ENCODE measurements around the gene IFNAR1.
A peak's percentile ranks its signal among the peaks of the same experiment; 100 is the strongest.
"Not testable (repeated sequence)": the region's sequence is repeated elsewhere in the genome, so short reads cannot be mapped to it uniquely, and the experiment has no call there.

IFNAR1 gene

DNA sequence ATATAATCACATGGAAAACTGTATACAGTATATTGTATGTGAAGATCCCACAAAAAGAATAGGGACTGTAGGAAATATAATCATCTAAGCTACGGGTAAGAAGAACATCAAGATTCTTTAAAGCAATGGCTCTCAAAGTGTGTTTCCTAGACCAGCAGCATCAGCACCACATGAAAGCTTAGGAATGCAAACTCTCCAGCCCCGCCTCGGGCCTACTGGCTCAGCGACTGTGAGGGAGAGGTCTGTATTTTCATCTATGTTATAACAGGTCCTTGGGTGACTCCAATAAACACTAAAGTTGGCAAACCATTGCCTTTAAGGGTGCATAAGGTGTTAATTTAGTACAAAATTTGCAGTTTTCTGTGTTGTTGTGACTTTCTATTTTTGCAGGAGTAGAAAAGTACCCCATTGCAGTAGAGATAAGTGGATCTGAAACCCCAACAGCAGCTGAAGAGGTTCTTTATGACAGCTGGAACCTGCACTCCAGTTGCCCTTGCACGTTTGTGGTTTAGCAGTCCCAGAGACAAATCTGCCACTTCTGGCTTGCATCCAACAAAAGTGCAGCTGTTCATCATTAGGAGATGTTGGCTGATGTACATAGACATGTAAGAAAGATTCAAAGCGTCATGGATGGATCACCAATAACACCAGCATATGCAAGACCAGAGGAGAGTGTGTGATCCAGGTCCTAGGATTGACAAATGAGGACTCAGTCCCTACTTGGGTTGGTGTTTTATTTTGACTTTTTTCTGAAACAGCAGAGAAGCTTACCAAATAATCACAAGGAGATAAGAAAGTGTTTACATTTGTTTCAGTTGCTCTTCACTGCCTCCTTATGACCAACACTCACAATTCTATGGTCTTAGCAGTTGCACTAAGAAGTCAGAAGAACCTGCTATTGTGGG is 15.9 kb upstream of the IFNAR1 start:
- no peak for DNase-seq

- no peak for DNase-seq
These were observed 15.0 kb upstream of the IFNAR1 start for GRCh38 chr21:33309778-33310177.

GRCh38 chr21:33312121-33312520 is 12.6 kb upstream of the IFNAR1 start:
- DNase-seq = no peak

GRCh38 chr21:33313183-33313582 is 11.6 kb upstream of the IFNAR1 start:
- no peak for DNase-seq

- DNase-seq = no peak
These were observed 11.2 kb upstream of the IFNAR1 start for GRCh38 chr21:33313611-33314010.

DNA sequence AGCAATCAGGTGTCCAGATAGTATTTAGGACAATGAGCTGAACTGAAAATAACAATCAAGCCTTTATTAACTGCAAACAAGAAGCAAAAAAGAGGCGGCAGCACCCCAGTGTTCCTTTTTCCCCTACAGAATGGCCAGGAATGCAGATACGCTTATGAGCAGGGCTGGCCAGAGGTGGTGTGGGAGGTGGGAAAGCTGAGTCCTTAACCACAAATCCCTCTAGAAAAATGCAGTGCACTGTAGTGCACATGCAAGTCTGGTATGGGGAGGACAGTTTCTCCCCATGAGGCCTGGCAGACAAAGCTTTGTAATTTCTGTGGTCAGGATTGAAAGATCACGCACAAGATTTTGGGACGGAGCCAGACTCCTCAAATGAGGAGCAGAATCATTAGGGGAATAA is 10.7 kb upstream of the IFNAR1 start:
- DNase-seq = no peak

DNA sequence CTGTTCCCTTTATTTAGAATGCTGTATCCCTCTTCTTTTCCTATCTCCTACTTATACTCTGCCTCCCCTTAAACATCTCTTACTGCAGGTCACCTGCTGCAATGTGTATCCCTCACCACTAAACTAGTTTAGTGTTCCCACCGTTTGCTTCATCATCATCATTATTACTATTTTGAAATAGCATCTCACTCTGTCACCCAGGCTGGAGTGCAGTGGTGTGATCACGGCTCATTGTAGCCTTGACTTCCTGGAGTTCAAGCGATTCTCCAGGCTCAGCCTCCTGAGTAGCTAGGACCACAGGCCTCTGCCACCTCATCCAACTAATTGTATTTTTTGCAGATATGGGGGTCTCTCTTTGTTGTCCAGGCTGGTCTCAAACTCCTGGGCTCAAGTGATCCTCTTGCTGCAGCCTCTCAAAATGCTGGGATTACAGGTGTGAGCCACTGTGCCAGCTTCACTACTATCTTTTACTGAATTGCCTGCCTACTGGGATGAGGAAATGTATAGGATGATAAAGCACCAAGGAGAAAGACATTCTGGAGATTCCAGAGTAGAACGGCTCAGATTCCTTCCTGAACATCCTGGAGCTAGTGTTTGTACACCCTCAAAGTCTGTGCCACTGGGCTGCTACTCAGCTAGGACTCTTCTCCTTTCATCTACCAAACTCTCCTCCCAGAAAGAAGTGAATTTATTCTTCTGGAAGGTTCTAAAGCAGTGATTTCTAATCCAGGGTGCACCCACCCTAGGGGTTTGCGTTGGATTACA is 8.6 kb upstream of the IFNAR1 start:
- DNase-seq = no peak

- DNase-seq = peak; percentile 11
These were observed 7.6 kb upstream of the IFNAR1 start for GRCh38 chr21:33317145-33317544.

DNA sequence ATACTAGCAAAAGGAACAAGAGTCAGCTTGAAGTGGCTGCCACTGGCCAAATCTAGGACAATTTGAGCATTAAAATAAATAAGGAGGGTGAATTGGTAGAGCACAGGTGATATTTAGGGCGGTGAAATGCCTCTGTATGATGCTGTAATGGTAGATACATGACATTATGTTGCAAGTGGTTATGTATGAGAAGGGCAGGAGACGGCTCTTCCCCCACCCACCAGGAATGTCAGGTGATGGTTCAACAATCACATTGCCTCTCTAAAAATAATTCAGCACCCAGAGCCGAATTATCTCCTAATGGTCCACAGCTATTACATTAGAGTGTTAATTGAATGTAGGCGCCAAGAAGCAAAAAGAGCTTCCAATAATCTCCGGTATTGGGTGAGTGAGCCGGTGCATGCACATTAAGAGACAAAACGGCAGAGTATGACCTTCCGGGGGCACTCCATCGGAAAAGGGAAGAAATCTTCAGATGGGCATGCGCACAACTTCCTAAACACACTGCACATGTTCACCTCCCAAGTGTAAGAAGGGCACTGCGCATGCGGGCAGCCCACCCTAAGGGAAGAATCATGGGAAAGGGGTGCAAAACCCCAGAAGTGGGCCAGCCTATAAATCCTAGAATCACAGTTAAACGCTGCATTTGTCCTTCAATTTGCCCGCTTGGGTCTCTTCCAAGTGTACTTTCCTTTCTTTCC is 6.8 kb upstream of the IFNAR1 start:
- DNase-seq = no peak

DNA sequence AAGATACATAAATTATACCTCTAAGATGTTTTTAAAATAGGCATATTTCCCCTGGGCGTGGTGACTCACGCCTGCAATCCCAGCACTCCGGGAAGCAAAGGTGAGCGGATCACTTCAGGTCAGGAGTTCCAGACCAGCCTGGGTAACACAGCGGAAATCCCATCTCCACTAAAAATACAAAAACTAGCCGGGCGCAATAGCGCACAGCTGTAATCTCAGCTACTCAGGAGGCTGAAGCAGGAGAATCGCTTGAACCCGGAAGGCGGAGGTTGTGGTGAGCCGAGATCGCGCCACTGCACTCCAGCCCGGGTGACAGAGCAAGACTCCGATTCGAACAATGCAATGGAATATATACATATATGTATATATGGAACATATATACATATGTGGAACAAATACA is 3.8 kb upstream of the IFNAR1 start:
- not testable (repeated sequence) for DNase-seq

- not testable (repeated sequence) for DNase-seq
These were observed 1.2 kb upstream of the IFNAR1 start for GRCh38 chr21:33323610-33324009.

DNA sequence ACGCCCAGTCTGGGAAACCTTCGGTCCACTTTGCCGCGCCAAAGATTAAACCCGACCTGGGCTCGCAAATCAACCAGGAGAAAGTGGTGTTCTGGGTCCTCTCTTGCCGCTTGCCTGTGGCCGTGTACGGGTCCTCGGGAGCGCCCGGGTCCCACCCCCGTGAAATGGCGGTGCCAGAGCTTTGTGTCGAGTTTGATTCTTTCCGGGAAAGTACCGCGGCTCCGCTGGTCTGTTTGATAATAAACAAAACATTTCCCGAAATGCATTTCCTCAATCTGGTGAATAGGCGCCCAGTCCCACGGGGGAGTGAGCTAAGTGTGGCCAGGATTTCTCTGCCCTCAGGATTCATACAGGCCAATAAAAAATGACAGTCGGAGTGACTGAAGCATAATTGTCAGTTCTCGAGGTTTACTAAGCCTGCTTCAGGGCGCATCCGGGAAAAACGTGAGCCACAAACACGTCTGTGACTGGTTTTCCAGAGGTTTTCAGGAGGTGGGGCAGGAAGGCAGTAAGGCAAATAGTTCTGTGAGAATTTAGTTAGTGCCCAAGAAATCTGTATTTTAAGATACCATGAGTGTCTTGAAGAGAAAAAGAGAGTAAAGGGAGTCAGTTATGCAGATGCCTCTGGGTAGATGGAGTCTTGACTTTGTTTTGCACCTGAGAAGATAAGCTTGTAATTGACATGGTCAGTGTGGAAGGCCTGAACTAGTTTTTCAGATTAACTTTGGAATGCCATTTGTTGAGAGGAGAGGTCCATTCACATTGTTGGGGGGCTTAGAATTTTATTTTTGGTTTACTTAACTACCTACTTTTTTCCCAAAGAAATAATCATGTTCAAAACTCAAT is 675 bp downstream of the IFNAR1 start:
- no peak for DNase-seq

DNA sequence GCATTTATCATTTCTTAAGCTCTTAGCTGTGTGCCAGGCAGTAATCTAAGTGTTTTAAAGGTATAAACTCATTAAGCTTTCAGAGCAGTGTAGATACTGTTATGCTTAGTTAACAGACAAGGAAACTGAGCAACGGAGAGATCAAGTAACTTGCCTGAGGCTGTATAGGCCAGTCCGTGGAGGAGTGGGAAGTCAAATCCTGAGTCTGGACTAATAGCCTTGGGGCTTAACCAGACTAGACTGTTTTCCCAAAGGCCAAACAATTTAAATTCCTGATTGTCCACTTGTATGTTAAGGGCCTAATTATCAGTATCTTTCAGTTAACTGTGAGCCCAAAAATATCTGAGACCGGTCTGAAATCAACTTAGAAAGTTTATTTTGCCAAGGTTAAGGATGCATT is 2.6 kb downstream of the IFNAR1 start:
- no peak for DNase-seq

GRCh38 chr21:33327792-33328433 is 3.1 kb downstream of the IFNAR1 start:
- no peak for DNase-seq

GRCh38 chr21:33330726-33331125 is 6.0 kb downstream of the IFNAR1 start:
- no peak for DNase-seq

DNA sequence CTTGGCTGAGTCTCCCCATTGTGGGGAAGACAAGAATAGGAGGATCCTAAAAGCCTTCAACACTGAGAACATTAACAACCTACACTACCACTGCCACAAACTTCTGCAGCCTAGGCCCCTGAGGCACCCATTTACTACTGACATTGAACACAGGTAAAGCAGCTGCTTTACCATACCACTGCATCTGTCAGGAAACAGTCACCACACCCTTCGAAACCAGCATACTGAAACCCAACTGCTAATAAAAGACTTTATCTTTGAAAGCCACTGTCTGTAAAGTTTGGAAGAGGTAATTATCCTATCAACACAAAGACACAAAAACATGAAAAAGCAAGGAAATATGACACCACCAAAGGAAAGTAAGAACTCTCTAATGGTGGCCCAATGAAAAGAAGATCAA is 7.4 kb downstream of the IFNAR1 start:
- DNase-seq = no peak

DNA sequence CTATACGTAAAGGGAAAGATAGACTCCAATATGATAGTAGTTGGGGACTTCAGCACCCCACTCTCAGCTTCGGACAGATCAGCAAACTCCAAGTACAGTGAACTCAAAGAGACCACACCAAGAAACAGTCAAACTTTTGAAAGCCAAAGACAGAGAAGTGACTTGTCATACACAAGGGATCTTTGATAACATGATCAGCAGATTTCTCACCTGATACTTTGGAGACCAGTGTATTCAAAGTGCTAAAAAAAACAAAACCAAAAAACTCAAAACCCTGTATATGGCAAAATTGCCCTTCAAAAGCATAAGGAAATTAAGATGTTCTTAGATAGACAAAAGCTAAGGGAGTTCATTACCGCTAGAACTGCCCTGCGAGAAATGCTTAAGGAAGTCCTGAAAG is 9.4 kb downstream of the IFNAR1 start:
- DNase-seq = no peak

- no peak for DNase-seq
These were observed 10.1 kb downstream of the IFNAR1 start for GRCh38 chr21:33334824-33335223.

DNA sequence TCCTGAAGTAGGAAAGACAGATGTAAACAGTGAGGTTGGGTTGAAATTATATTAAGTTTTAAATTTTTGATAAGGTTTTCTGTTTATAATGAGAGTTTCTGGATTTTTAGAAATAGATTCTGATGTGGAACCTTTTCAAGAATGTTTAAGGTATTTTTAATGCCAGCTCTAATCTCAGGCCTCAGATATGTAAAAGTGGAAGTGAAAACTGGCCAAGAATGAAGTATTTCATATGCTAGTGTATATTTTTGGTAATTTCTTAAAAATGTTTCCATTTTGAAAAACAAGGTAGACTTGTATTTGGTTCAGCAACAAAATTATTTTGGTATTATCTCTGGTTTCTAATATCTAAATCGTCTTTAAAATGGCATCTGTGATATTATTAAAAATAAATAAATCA is 14.4 kb downstream of the IFNAR1 start:
- DNase-seq = no peak

GRCh38 chr21:33339918-33340317 is 15.1 kb downstream of the IFNAR1 start:
- no peak for DNase-seq

DNA sequence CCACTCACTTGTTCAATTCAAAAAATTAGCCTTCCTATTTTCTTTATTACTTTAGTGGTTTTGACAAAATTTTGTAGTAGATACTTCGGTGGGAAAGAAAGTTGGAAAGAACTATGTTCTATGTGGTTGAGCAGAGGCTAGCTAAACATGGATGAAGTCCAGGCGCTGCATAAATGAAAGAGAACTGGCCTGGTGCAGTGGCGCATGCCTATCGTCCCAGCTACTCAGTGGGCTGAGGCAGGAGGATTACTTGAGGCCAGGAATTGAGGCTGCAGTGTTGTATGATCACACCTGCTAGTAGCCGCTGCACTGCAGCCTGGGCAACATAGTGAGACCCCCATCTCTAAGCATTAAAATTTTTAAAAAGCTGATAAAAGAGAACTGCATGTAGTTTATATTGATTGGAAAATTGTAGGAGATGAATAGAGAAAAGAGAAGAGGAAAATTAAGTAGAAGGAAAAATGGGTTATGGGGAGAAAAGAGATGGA is 21.0 kb downstream of the IFNAR1 start:
- DNase-seq = no peak

GRCh38 chr21:33348706-33349105 is 23.9 kb downstream of the IFNAR1 start:
- no peak for DNase-seq

Measured in SIG-M5 (cell line).